Mesothelial cell of epicardium (in vitro differentiated cells): ENCODE measurements around the gene PEAK1. TPM values are rescaled to one million over a fixed set of nuclear protein-coding genes. Genes with fewer than 3 reads are reported as not detected.

ENCODE experiments used
- DNase-seq, 2 experiments: peaks; one replicate each; pipeline ENCODE4 v3.0.0; 2021; ENCODE audit warnings: low spot score in 2 of 2; ENCODE audit not compliant: unreplicated experiment in 2 of 2
- H3K27ac Mint-ChIP-seq: 2 replicates; pipeline ENCODE4 v1.8.0; 2021; ENCODE audit warnings: mixed read lengths
- H3K27me3 Mint-ChIP-seq: 2 replicates; pipeline ENCODE4 v1.8.0; 2021; ENCODE audit warnings: low read depth, mixed read lengths
- H3K36me3 Mint-ChIP-seq: 2 replicates; pipeline ENCODE4 v1.8.0; 2021; ENCODE audit warnings: mixed read lengths
- H3K4me1 Mint-ChIP-seq: 2 replicates; pipeline ENCODE4 v1.8.0; 2021; ENCODE audit warnings: mixed read lengths
- H3K4me3 Mint-ChIP-seq: 2 replicates; pipeline ENCODE4 v1.8.0; 2021; ENCODE audit warnings: mild to moderate bottlenecking, moderate library complexity, mixed read lengths
- H3K9me3 Mint-ChIP-seq: 2 replicates; pipeline ENCODE4 v1.8.0; 2021; ENCODE audit warnings: mixed read lengths
- CTCF ChIP-seq: fragments of 200-600 bp; sonication (generic); IDR thresholded peaks from one replicate; pipeline ENCODE4 v1.5.0; 2021; ENCODE audit warnings: antibody characterized with exemption; ENCODE audit not compliant: unreplicated experiment
- total RNA-seq: library from RNA; stranded (reverse); gene quantifications from 3 replicates; pipeline ENCODE4 v1.2.1, GENCODE V29; 2021

PEAK1 gene
- total RNA-seq, 1 donor from 2014 or later: 92.3 TPM

GRCh38 chr15:77346245-77347036, 73.5 kb downstream of the PEAK1 start:
- Mint-ChIP-seq H3K4me1 (peaks cover 7% of the 10 kb centered on the region), H3K27ac (no peak overlapping the region), H3K36me3 (peaks cover 37% of the 10 kb centered on the region), H3K9me3 (peaks cover 27% of the 10 kb centered on the region), H3K4me3 (no peak overlapping the region), H3K27me3 (no peaks in the 10 kb centered on the region)
- DNase-seq: no peak
- TF ChIP-seq CTCF: no peak

- TF ChIP-seq CTCF: no peak
- Mint-ChIP-seq H3K36me3 (peaks cover 41% of the 10 kb centered on the region), H3K4me1 (peaks cover 8% of the 10 kb centered on the region), H3K27ac (no peak overlapping the region), H3K9me3 (peaks cover 29% of the 10 kb centered on the region), H3K27me3 (no peaks in the 10 kb centered on the region), H3K4me3 (no peak overlapping the region)
- no peak for DNase-seq
Observed at GRCh38 chr15:77342807-77343206, 77.1 kb downstream of the PEAK1 start.

- DNase-seq: no peak
- H3K27me3 Mint-ChIP-seq: no peaks in the 10 kb centered on the region
- H3K36me3 Mint-ChIP-seq: peaks cover 24% of the 10 kb centered on the region
- no peak overlapping the region for H3K27ac Mint-ChIP-seq
- H3K4me1 Mint-ChIP-seq: peaks cover 22% of the 10 kb centered on the region
- no peak overlapping the region for H3K4me3 Mint-ChIP-seq
- H3K9me3 Mint-ChIP-seq: peaks cover 15% of the 10 kb centered on the region
- no peak for TF ChIP-seq CTCF
Observed at GRCh38 chr15:77340245-77340644, 79.7 kb downstream of the PEAK1 start.

- Mint-ChIP-seq H3K27me3 (no peaks in the 10 kb centered on the region), H3K27ac (no peak overlapping the region), H3K4me1 (peaks cover 34% of the 10 kb centered on the region), H3K9me3 (no peaks in the 10 kb centered on the region), H3K36me3 (peaks cover 3% of the 10 kb centered on the region), H3K4me3 (no peak overlapping the region)
- DNase-seq: no peak
- no peak for TF ChIP-seq CTCF
Observed at GRCh38 chr15:77336006-77336405, 83.9 kb downstream of the PEAK1 start.

GRCh38 chr15:77335298-77335697, 84.6 kb downstream of the PEAK1 start:
- no peak for TF ChIP-seq CTCF
- peaks cover 35% of the 10 kb centered on the region for H3K4me1 Mint-ChIP-seq

GRCh38 chr15:77333166-77333565, 86.7 kb downstream of the PEAK1 start:
- Mint-ChIP-seq H3K36me3 (no peaks in the 10 kb centered on the region), H3K27ac (no peak overlapping the region), H3K9me3 (no peaks in the 10 kb centered on the region), H3K4me1 (peaks cover 42% of the 10 kb centered on the region), H3K27me3 (no peaks in the 10 kb centered on the region), H3K4me3 (no peak overlapping the region)
- DNase-seq: no peak
- no peak for TF ChIP-seq CTCF

More at GRCh38 chr15:77335298-77335697, 84.6 kb downstream of the PEAK1 start:
- Mint-ChIP-seq H3K4me3 (no peak overlapping the region), H3K27me3 (no peaks in the 10 kb centered on the region), H3K27ac (peak overlapping the region; percentile 85), H3K36me3 (peaks cover 3% of the 10 kb centered on the region), H3K9me3 (no peaks in the 10 kb centered on the region)
- peak in 1 of 2 experiments; percentile 41 for DNase-seq
